Measurements from ENCODE around the gene NCKAP1.

NCKAP1 gene

DNA sequence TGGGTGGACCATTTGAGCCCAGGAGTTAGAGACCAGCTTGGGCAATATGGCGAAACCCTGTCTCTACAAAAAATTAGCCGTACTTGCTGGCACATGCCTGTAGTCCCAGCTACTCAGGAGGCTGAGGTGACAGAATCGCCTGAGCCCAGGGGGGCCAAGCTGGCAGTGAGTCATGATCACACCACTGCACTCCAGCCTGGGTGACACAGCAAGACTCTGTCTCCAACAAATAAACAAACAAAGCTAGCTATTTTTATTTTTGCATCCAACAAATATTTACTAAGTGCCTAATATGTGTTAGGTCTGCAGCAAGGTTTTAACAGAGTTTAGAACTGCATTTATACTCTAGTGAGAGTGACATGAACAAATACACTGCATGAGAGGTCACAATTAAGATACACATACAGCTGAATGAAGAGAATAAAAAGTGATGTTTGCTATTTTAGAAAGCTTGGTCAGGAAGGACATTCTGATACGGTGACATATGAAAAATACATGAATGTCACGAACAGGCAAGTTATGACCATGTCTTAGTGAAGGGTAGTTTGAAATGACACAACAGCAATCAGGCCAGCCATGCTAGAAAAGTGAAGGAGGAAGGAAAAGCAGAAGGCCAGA, 88.6 kb downstream of the NCKAP1 start:
- no peak for DNase-seq

DNA sequence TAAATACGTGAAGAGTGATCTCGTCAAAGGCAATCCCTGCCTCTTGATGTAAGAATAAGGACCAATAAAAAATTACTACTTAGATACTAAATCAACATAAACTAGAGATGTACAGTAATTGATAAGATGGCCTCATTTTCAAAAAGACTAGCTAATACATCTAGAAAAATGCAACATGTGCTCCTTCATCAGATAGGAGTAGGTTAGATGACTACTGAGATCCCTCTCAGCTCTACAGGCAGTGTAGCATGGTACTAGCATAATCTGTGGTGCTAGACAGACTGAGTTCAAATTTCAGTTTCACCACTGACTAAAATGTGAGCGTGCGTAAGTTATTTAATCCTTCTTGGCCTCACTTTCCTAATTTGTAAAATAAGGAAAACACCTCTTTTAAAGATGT, 89.2 kb downstream of the NCKAP1 start:
- DNase-seq: no peak

- DNase-seq: no peak
Measured at GRCh38 chr2:182946958-182947369, 91.3 kb downstream of the NCKAP1 start.

- DNase-seq: no peak
Measured at GRCh38 chr2:182943339-182943738, 94.9 kb downstream of the NCKAP1 start.

- no peak for DNase-seq
Measured at GRCh38 chr2:182942756-182943155, 95.5 kb downstream of the NCKAP1 start.

- DNase-seq: no peak
Measured at GRCh38 chr2:182941919-182942318, 96.3 kb downstream of the NCKAP1 start.

GRCh38 chr2:182941121-182941722, 97.0 kb downstream of the NCKAP1 start:
- DNase-seq: no peak

DNA sequence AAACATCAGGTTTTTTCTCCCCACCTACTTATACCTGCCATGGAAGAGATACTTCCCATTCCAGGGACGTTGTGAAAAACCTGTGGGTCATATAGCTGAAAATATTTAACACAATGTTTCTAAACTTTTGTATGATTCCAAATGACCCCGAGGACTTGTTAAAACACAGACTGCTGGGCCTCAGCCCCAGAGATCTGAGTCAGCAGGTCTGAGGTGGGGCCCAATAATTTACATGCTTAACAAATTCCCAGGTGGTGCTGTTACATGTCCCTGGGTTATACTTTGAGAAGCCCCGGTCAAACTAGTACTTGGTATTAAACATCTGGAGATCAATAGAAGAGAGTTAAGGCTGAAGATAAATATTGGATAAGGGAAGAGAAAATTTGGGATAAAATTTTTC, 100.4 kb downstream of the NCKAP1 start:
- no peak for DNase-seq

- DNase-seq: no peak
Measured at GRCh38 chr2:182933629-182934028, 104.6 kb downstream of the NCKAP1 start.

DNA sequence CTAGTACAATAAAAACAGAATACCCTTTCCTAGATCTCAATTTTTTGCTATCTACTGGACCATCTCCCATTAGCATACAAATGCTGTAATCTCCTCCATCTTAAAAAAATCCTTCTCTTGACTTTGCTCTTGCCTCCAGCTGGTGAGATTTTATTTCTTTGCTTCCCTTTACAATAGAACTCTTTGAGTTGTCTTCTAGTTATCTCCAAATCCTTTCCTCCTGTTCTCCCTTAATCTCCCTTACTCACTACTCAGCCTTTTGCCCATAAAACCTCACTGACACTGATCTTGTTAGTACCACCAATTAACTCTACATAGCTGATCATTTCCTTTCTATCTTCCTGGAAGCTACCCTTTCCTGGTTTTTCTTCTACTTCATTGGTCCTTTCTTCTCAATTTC, 108.3 kb downstream of the NCKAP1 start:
- no peak for DNase-seq

GRCh38 chr2:182924306-182924705, 114.0 kb downstream of the NCKAP1 start:
- DNase-seq: no peak

- DNase-seq: no peak
Measured at GRCh38 chr2:182921234-182921633, 117.0 kb downstream of the NCKAP1 start.

- DNase-seq: no peak
Measured at GRCh38 chr2:182920631-182921056, 117.6 kb downstream of the NCKAP1 start.

GRCh38 chr2:182920089-182920488, 118.2 kb downstream of the NCKAP1 start:
- no peak for DNase-seq

DNA sequence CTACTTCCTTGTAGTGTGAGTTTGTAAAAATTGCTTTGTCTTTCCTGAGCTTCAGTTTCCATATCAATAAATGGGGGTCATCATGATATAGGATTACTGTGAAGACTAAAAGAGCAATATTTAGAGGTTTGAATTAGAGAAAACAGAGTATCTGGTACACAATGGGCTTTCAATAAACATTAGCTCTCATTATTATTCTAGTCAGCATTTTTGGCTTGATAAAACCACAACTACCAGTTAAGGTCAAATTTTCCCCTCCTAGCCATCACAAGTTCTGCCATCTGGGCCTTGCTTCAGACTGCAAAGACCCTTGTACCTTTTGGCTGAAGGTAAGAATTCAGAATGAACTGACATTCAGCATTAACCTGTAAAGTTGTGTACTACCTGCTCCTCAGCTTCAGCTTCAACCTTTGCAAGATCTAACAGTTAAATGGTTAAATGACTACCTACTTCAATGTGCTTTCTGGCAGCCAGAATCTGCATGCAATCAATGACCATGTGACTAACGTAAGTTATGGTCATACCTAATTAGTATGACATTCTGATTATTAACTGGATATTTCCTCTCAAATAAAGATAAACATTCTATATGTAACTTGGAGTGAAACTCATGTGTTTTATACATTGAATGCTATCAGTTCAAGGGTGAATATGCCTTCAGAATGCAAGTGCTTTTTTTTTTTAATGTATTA, 119.2 kb downstream of the NCKAP1 start:
- DNase-seq: no peak

DNA sequence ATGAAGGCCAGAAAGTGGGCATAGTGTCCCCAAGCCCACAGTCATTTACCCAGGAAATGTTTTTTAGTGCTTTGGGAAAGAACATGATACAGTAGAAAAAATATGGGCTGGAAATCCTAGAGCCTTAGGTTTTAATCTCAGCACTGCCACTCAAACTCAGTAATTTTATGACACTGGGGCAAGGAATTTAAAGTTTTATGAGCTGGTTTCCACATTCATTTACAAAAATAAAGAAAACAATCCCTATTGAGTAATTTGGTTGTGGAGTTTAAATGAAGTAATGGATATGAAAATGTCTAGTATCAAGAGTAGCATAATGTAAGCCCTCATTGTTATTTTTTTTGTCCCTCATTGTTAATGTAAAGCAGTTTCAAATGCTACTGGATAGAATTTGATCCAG, 120.3 kb downstream of the NCKAP1 start:
- no peak for DNase-seq

DNA sequence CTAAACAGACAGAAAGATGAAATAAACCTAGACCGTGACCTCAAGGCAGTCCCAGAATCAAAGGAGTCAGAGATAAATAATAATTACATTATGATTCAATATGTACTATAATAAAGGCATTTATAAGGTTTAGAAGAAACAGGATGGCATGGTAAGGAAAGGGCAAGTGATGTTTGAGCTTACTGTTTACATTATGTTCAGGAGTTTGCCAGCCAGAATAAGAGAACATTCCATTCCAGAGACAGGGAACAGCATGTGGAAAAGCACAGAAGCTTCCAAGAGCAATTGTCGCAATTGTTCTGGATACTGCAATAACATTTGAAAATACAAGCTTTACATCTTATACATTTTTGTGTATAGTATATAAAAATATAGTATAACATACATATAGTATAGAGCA, 121.8 kb downstream of the NCKAP1 start:
- DNase-seq: no peak

DNA sequence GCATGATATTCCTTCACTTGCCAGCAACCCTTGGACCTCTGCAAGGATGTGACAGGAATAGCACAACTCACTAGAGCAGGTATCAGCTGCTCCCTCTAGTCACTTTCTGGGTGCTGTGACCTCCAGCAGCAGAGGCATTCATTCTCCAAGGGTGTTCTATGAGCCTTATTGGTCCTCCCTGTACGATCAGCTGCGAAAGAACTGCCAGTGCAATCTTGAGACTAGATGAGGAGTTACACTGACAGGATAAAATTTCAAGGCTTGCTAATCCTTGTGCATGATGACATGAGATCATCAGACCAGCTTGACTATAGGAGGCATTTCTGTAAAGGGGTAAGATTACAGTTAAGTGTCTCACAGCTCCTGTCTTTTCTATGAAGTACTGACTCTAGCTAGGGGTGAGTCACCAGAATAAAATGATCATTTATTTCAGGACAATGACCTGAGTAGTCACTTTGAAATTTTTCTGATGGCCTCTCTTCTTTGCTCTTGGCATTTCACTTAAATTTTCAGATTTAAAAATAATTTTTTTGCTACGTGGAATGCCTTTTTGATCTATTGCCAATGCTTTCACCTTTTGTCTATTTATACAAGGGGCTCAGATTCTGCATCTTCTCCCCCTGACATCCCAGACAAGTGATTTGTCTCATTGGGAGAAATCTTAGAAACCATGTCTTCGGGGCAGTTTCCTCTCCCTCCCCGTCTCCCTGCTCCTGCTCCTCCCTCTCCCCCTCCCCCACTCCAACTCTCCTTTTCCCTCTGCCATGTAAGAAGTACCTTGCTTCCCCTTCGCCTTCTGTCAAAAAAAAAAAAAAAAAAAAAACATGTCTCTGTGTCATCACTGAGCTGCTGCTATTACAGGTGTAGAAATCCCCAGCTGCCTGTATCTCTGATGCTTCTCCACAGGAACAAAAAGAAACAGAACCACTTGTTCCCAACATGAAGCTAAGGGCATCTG, 122.6 kb downstream of the NCKAP1 start:
- no peak for DNase-seq

GRCh38 chr2:182914852-182915251, 123.4 kb downstream of the NCKAP1 start:
- DNase-seq: no peak

- DNase-seq: no peak
Measured at GRCh38 chr2:182913064-182913463, 125.2 kb downstream of the NCKAP1 start.

GRCh38 chr2:182912518-182912915, 125.7 kb downstream of the NCKAP1 start:
- no peak for DNase-seq

DNA sequence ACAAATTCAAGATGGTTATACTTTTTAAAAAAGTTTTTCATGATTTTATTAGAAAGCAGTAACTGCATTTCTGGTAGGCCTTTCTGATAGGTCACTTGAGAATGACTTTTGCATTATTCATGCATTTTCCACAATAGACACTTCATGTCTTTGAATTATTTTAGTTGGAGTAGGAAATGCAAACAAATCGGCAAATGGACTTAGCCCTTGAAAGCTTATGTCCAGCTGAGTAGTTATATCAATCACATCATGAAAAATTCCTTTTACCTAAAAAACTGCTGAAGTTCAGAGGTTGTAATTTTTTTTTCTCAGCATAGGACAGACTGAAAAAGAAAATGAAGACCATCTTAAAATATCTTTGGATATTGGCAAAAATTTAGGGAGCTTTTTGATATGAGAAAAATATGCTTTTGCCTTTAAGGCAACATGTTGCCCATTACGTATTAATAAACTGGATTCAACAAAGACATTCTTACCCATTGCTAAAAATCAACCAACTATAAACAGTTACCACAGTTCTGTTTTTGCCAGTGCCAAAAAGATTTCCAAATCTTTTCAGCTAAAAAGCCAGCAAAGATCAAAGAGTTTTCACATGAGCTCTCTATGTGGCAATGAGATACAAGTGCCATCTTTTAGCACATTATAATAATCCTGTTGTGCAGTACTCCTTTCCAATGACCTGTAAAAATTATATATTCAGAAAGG, 126.3 kb downstream of the NCKAP1 start:
- no peak for DNase-seq

DNA sequence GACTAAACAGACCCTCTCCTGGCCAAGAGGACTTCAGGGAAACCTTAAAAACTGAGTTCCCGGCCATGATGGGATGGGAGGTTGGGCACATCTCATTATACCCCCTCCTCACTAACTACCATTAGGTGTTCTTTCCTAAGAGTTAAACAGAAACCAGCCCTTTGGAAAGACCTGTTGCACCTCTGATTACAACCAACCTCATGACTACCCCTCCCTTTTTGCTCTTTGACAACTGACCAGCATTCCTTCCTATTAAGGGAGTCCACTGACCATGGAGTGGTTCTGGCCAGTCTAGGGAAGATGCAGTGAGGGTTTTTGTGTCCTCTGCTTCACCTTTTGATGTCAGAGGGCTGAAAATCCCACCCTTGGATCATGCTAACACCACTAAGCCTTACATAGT, 127.3 kb downstream of the NCKAP1 start:
- no peak for DNase-seq
